ENCODE results near the gene ATXN1.

GRCh38 chr6:16633961-16634360 lies 127.3 kb downstream of the ATXN1 start:
- TF ChIP-seq CTCF (IDR thresholded peaks at IDR 0.05), result no peak
- no peak for TF ChIP-seq POLR2A (IDR thresholded peaks at IDR 0.05)

Data from testis (tissue), 2 donors.